HG03342 (cell line): Measurements from ENCODE around the gene DGKI.
"Not testable (repeated sequence)": the region's sequence is repeated elsewhere in the genome, so short reads cannot be mapped to it uniquely, and the experiment has no call there.

ENCODE experiments used
- ATAC-seq: cut with Tn5 transposase; IDR thresholded peaks from one replicate; pipeline ENCODE4 v1.9.1; 2021; ENCODE audit warnings: mild to moderate bottlenecking, moderate library complexity; ENCODE audit not compliant: unreplicated experiment

DGKI gene

DNA sequence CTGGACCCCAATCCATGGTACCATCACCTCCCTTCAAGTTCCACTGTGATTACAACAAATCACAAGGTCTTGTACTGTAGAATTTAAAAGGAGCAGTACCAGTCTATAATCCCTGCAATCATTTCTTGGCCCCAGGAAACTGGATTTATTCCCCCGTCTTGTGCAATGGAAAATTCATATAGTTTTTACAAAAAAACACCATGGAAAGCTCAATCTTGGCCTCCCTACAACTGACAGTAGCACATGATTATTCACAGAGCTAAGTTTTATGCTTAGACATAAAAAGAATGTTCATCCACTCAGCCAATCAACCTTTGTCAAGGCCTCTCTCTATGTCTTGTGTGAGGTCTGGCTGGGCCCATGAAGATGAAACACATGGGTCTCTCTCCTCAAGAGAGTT is 10.2 kb downstream of the DGKI start:
- ATAC-seq: no peak

GRCh38 chr7:137836113-137836509 is 10.7 kb downstream of the DGKI start:
- ATAC-seq: no peak

GRCh38 chr7:137835486-137836112 is 11.2 kb downstream of the DGKI start:
- ATAC-seq: no peak

- ATAC-seq: no peak
These were observed 12.2 kb downstream of the DGKI start for GRCh38 chr7:137834552-137834951.

GRCh38 chr7:137832990-137833389 is 13.8 kb downstream of the DGKI start:
- ATAC-seq: not testable (repeated sequence)

- ATAC-seq: no peak
These were observed 14.4 kb downstream of the DGKI start for GRCh38 chr7:137832382-137832781.

GRCh38 chr7:137831555-137831954 is 15.2 kb downstream of the DGKI start:
- not testable (repeated sequence) for ATAC-seq

- ATAC-seq: no peak
These were observed 17.3 kb downstream of the DGKI start for GRCh38 chr7:137829337-137829992.

GRCh38 chr7:137828456-137828855 is 18.3 kb downstream of the DGKI start:
- no peak for ATAC-seq

GRCh38 chr7:137825489-137825888 is 21.3 kb downstream of the DGKI start:
- no peak for ATAC-seq

DNA sequence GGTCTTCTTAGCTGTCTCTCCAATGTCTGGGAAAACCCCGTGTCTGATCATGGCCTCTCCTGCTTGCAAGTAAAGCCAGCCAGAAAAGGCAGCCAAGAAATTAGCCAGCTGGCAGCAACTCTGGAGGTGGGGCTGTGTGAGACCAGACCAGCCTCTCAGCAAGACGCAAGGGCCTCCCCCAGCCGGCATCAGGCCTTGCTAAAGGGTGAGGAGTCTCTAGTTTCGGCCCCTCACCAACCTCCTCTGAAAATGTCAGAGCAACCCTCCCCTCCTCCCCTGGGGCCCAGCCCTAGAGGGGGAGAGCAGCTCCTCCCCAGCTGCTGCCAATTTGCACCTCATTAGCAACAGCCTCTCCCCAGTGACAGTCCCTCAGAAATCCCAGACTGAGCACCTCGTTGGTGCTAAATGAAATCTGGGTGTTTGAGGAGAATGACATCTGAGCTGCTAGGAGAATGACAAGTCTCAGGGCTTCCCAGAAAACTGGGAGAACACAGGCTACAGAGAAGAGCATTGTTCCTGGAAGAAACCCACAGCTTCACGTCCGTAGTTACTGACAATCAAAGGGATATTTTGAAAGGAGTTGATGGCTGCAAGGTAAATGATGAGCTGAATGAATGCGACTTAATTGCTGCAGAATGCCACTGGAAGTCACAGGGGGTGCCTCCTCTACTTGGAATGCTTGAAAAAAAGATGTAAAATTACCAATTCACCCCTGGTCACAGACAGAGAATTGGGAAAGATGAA is 25.9 kb downstream of the DGKI start:
- peak; percentile 86 for ATAC-seq

DNA sequence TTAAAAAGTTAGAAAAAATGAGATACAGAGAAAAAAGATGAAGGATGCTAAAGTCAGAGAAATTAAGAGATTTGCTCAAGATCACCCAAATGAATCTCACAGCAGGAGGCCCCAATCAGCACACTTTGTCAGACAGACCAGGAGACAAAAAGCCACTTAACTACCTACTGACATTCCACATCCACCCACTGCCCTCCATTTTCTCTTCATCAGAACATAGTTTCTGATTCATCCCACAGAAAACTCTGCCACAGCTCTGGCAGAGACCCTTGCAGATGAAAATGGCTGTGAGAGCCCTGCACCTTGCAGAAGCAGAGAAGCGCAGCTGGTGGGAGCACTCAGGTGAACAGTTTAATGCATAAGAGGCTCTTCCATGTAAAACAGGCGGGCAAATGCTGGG is 26.6 kb downstream of the DGKI start:
- ATAC-seq: no peak

- no peak for ATAC-seq
These were observed 28.7 kb downstream of the DGKI start for GRCh38 chr7:137818036-137818435.

- ATAC-seq: no peak
These were observed 30.0 kb downstream of the DGKI start for GRCh38 chr7:137816696-137817320.

DNA sequence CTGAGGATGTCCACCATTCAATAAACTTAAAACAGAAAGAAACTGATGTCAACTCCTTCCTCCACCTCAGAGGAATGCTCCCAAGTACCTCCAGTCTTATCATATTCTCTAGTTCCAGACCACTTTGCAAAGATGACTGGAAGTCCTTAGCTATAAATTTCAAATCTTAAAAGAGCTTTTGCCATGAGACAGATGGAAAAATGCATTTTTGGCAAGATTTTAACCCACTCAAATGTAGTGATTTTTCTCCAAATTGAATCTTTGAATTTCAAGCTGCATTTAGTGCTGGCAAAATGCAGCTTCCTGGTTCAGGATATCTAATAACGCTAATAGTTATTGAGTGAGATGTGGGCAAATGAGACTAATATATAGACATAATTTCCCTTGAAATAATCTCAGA is 33.2 kb downstream of the DGKI start:
- ATAC-seq: no peak

GRCh38 chr7:137810248-137810647 is 36.5 kb downstream of the DGKI start:
- no peak for ATAC-seq

- peak; percentile 42 for ATAC-seq
These were observed 41.9 kb downstream of the DGKI start for GRCh38 chr7:137804836-137805235.

GRCh38 chr7:137801491-137801890 is 45.3 kb downstream of the DGKI start:
- no peak for ATAC-seq

GRCh38 chr7:137801003-137801402 is 45.8 kb downstream of the DGKI start:
- no peak for ATAC-seq

- peak; percentile 97 for ATAC-seq
These were observed 48.6 kb downstream of the DGKI start for GRCh38 chr7:137798073-137798763.

DNA sequence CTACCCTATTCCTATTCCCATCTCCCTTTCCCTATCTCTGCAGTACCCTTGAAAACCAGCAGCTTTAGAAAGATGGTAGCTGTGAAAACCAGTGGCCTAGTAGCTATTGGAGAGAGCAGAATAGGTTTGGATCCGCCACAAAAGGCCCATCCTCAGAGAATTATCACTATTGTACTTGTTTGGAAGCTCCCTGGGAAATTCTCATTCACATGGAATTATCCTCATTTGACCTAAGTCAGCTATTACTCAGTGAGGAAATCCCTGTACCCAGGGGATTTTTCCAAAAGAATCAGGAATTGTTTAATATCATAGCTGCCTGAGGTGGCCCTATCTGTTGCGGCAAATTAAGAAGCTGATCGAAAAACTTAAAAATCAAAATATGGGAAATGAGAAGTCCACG is 51.6 kb downstream of the DGKI start:
- ATAC-seq: no peak
